ENCODE measurements around the gene LMTK2.

Gene LMTK2

DNA sequence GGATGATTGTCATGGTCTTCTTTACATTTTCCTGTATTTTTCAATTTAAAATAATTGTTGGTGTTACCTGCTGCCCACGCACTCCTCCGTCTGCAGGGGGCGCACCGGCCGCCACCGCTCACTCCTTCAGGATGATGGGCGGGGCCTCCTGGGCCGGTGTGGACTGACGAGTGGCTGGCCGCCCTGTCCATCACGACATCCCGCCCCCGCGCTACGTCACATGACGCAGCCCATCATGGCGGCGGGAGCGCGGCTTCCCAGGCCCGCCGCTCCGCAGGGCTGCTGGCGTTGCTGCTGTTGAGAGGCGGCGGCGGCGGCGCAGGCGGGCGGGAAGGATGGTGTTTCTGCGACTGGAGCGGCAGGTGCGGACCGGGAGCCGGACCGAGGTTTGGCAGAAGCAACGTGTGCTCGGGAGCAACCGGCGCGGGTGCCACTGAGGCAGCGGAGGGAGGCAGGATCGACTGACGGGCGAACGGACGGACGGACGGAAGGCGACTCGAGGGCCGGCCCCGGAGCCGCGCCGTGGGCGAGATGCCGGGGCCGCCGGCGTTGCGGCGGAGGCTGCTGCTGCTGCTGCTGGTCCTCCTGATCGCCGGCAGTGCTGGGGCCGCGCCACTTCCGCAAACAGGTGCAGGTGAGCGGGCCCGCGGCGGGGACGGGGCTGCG lies at the start of gene LMTK2:
Gene LMTK2 (plus strand): TSS at position 216 of the 666 bp plus-strand sequence. CDS start 316 bp downstream, at position 532.
- peak; percentile 96 for DNase-seq

DNA sequence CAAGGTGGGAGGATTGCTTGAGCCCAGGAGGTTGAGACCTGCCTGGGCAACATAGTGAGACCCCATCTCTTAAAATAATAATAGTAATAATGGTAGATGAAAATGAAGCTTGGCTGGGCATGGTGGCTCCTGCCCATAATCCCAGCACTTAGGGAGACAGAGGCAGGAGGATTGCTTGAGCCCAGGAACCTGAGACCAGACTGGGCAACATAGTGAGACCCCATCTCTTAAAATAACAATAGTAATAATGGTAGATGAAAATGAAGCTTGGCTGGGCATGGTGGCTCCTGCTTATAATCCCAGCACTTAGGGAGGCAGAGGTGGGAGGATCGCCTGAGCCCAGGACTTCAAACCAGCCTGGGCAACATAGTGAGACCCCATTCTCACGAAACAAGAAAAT lies 49.5 kb upstream of the LMTK2 start:
- no peak for DNase-seq

DNA sequence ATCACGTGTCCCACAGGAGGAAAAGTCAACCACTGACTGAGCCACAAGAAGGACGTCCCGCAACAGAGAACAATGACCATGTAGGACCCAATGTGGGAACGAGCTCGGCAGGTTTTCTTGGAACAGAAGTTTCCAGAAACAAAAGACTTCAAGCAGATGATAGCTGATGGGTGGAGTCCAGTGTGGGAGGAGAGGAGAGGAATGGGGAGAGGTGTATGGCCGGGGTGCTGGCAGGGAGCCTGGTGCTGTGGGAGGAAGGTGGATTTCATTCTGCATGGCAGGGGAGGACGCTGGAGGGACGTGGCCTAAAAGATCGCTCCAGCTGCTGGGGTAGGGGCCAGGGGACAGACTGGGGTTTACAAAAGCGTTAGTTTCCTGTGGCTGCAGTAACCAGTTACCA lies 48.5 kb upstream of the LMTK2 start:
- no peak for DNase-seq

DNA sequence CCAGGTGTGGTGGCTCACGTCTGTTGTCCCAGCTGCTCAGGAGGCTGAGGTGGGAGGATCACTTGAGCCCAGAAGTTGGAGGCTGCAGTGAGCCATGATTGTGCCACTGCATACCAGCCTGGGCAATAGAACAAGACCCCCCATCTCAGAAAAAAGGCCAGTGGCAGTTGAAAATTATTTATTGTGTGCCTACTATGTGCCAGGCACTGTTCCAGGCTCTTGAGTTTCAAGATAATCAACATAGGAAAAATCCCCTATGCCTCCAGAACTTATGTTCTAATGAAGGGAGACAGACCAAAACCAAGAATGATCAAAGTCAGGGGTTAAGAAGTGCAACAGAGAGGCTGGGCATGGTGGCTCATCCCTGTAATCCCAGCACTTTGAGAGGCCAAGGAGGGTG lies 42.4 kb upstream of the LMTK2 start:
- DNase-seq, result no peak

DNA sequence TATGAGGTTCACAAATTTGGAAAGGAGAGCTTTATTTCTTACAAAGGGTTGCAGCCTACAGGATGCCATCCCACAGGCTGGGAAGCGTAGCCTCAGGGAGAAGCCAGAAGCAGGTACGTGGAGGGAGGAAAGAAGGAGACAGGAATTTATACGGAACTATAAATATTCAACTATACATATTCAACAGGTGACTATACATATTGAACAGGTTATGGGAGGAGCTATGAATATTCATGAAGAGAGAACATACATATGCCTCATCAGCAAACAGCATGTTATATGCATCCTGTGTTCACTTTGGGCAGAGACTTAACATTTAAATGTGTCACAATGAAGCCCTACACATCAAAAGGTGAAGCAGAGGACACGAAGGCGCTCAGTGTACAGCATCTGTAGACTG lies 40.5 kb upstream of the LMTK2 start:
- no peak for DNase-seq

DNA sequence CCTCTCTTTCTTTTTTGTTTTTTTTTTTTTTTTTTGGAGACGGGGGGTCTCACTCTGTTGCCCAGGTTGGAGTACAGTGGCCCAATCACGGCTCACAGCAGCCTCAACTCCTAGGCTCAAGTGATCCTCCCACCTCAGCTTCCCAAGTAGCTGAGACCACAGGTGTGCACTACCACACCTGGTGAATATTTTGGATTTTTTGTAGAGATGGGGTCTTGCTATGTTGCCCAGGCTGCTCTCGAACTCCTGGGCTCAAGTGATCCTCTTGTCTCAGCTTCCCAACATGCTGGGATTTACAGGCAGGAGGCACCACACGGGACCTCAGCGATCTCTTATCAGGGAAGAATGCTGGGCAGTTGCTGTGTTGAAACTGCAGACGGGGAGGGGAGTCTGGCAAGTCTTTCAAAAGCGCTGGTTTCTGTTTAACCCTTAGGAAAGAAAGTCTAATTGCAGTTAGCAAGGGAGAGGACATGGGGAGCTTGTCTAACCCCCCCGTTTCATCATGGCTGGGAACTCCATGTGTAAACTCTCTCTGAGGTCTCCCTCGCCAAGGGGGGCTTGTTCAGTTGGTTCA lies 39.6 kb upstream of the LMTK2 start:
- no peak for DNase-seq

DNA sequence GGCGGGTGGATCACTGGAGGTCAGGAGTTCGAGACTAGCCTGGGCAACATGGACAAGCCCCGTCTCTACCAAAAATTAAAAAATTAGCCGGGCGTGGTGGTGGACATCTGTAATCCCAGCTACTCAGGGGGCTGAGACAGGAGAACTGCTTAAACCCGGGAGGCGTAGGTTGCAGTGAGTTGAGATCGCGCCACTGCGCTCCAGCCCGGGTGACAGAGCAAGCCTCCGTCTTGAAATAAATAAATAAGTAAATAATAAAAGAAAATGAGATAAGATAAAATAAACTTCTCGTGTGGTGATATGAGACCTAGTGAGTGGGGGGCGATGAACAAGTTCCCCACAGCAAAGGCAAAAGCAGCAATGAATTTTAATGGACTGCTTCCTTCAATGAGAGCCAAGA lies 33.6 kb upstream of the LMTK2 start:
- DNase-seq, result no peak

DNA sequence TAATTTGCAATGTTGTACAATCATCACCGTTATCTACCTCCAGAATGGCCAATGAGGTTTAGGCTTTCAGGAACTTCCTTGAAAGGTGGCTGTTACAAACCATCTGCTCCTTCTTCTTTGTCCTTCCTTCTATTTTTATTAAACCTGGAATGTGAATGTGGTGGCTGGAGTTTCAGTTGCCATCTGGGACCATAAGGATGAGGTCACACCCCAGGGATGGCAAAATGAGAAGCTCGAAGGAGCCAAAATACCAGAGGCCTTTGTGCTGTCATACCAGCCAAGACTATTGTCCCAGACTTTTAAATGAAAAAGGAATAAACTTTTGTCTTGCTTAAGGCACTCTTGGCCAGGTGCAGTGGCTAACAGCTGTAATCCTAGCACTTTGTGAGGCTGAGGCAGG lies 30.9 kb upstream of the LMTK2 start:
- DNase-seq, result no peak

DNA sequence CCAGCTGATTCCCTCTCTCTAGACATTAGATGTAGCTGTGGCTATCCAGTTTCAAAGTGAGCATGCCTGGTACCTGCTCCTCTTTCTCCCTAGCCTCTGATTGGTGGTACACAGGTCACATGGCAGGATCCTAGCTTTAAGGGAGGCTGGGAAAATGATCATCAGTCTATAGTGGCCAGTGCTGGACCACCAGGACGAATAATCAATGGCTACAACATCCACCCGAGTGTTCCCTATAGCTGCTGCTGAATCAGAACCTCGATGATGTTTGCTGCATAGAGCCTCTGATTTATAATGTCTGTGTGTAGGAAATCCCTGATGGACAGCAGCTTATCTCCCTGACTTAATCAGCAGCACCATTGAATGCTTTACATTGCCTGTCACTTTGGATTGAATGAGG lies 28.9 kb upstream of the LMTK2 start:
- no peak for DNase-seq

DNA sequence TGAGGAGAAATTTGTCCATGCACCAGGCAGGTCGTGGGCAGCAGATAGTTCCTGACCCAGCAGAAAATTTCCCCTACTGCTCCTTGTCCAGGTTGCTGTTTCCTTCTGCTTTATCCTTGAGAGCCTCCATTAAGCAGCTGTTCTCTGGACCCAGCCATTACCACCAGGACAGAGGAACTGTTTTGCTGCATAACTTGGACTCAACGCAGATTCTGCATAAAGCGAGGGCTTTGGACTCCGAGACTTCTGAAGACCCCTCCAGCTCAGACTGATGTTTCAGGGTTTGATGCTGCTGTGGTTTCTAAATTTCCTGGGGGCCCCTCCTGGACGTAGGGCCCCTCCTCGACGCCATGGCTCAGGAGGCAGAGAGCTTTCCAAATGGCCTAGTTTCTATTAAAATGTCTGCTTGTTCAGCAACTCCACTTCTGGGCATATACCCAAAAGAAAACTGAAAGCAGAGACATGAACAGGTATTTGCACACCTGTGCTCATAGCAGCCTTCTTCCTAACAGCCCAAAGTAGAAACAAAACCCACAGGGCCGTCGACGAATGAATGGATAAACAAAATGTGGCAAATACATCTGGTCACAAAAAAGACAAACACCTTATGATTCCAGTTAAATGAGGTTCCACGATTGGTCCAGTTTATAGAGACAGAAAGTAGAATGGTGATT lies 28.3 kb upstream of the LMTK2 start:
- DNase-seq, result no peak

DNA sequence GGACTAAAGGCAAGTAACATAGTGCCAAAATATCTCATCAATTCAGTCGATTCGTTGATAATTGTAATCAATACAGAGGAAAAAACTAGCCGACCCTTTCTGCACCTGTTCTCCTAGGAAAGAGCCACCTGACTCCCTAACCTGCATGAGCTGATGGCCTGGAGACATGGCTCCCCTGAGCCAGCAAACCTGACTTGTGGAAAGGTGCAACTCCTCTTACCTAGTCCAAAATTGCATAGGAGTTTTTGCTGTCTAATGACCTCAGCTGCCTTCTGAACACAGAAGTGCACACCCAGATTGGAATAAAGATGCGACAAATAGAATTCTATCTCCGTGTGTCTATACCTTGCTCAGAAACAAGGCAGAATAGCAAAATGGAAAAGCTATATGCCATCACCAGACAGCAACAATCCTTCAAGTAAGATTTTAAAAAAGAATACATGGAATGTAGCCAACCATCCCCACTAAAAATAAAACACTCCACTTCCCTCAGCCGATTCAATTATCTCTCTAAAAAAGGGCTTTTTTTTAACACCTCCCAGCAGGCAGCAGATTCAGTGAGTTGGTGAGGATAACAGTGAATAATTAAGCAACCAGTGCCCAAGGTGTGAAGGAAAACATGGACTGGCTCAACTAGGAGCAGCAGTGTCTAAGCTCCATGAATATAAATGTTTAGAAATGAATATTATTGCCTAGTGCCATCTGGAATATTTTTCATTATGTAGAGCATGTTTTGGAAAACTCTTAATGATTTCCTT lies 26.6 kb upstream of the LMTK2 start:
- DNase-seq, result no peak

DNA sequence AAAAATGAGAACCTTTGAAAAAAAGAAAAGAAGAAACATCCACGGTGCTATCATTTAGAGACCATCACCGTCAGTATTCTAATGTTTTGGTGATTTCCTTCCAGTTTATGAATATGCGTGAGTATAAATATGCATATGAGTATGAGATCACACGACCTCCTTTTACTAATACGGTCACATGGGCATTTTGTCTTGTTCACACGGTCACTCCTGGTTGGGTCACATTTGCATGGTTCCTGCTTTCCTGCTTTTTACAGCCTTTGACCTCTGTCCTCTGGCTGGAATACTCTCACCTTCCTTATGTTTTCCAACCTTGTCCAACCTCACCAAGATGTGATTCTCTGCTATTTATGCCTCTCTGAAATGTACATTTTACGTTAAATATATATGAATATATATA lies 25.3 kb upstream of the LMTK2 start:
- DNase-seq, result no peak

DNA sequence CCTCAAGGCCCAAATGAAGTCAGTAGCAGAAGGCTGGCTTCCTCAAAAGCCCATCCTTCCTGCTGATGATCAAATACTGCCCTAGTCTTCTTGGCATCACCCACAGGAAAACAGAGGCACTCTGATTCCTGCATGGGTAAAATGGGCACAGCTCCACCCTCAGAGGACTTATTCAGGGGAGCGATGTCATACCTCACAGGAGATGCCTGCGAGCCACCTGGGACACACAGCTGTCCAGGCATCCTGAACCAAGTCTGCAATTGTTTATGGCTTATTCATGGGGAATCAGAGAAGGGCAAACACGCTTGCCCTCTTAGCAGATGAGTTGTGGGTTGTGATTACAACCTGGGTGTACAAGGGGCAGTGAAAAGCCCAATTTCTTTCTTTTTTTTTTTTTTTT lies 22.0 kb upstream of the LMTK2 start:
- no peak for DNase-seq

DNA sequence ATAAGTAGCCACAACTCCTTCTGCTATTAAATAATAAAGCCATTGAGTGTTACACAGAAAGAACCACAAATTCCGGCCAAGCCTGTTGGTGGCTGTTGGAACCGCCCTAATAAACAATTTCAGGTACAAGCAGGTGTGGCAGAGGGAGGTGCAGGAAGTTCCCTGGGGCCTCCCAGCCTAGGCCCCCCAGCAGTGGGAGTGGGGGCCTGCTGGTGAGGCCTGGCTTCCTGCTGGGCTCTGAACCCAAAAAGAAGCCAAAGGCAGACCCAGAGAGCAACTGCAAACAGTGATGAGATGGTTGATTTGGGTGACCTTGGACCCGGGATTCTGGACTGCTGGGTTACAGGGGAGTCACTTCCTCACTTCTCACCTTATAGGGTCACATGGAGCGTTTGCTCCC lies 21.0 kb upstream of the LMTK2 start:
- DNase-seq, result no peak

DNA sequence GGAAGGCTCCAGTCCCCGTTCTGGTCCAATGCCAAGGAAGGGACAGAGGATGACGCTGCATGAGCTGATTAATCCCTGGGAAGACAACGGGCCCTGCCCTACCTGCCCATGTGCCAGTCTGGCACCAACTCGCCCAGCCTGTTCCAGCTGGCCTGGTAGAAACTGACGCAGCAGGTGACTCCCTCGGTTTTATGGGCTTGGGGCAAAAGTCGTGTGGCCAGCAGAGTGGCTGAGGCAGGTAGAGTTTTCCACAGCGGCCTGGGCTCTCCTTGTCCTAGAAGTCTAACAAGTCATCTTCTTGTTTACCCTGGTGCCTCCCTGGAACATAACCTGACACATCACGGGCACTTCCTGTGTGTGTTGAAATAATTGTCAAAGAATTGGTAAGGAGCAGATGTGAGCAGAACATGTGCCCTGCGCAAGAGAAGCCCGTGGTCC lies 20.4 kb upstream of the LMTK2 start:
- no peak for DNase-seq

DNA sequence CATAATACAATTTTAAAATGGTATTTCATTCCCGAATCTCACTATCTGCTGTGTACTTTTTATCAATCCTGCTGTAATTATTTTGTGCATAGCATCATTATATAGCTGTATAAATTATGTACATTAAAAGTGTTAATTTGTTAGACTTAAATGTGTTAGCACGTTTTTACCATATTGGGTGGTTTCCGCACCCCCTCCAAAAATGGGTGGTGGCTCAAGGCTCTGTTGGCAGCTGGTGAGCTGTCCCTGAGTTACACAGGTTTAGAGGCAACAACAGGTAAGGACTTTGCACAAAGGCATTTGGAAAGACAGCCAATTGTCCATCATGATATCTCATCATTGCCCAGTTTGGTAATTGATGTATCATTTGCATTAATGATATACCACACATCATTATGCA lies 18.6 kb upstream of the LMTK2 start:
- DNase-seq, result no peak

DNA sequence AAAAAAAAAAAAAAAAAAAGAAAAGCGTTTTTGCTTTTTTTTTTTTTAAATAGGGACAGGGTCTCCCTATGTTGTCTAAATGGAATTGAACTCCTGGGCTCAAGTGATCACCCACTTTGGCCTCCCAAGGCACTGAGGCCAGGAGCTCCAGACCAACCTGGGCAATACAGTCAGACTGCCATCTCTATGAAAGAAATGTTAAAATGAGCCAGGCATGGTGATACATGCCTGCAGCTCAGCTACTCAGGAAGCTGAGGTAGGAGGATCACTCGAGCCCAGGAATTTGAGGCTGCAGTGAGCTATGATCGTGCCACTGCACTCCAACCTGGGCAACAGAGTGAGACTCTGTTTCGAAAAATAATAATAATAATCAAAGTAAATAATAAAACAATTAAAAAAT lies 16.5 kb upstream of the LMTK2 start:
- DNase-seq, result no peak

DNA sequence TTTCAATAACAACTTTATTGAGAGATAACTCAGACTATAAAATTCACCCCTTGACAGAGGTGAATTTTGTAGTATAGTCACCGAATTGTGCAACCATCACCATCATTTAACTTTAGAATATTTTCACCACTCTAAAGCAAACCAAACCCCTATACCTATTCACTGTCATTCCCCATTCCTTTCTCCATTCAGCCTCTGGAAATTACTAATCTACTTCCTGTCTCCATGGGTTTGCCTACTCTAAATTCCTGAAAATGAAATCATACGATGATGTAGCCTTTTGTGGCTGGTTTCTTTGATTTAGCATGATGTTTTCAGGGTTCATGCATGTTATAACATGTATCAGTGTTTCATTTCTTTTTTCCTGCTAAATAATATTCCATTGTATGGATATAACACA lies 15.6 kb upstream of the LMTK2 start:
- no peak for DNase-seq

DNA sequence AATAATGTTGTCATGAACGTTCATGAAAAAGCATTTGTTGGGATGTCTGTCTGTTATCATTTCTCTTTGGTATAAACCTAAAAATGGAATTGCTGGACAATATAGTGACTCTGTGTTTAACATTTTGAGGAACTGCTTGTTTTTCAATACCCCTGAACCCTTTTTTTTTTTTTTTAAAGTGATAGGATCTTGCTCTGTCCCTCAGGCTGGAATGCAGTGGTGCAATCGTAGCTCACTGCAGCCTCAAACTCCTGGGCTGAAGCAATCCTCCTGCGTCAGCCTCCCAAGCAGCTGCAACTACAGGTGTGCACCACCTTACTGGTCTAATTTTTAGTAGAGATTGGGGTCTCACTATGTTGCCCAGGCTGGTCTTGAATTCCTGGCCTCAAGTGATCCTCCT lies 15.1 kb upstream of the LMTK2 start:
- DNase-seq, result no peak

DNA sequence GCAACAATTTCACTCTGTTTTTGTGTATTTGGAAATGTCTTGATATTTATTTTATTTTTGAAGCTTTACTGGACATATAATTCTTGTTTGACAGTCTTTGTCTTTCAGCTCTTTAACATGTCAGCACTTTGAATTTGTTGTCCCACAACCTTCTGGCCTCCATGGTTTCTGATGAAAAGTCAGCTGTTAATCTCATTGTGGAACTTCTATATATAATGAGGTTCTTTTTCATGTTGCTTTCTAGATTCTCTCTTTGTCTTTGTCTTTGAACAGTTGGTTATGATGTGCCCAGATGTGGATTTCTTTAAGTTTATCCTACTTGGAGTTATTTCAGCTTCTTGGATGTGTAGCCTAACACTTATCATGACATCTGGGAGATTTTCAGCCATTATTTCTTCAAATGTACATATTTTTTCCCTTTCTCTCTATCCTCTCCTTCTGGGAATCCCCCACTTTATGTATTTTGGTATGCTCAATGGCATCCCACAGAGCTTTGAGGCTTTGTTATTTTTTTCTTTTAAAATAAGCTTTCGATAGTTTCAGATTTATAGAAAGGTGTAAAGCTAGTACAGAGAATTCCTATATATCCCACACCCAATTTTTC lies 9.5 kb upstream of the LMTK2 start:
- peak; percentile 10 for DNase-seq

DNA sequence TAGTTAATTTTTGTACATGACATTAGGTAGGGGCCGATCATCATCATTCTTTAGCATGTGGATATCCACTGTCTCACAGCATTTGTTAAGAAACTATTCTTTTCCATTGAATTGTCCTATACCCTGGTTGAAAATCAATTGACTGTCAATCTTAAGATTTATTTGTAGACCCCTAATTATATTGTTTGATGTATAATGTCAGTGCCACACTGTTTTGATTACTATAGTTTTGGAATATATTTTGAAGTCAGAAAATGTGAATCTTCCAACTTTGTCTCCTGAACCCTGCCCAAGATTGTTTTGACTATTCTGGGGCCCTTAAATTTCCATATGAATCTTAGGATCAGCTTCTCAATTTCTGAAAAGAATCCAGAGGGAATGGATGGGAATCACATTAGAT lies 6.6 kb upstream of the LMTK2 start:
- no peak for DNase-seq

DNA sequence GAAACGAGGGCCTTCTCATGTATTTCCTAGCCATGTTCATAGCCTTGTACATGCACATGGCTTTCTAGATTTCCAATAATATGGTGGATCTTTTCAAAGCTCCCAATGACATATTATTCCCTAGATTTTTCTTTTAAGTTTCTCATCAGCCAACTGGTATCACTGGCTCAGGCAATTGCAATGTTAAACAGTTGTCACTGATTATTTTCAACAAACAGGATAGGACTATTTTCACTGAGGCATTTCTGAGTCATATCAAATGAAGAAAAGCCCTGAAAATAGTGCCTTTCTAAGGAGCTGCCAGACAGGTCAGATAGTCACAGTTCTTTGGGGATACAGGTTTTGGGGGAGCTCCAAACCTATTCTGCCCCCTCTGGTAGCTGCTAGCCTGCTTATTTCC lies 4.5 kb upstream of the LMTK2 start:
- DNase-seq, result no peak

DNA sequence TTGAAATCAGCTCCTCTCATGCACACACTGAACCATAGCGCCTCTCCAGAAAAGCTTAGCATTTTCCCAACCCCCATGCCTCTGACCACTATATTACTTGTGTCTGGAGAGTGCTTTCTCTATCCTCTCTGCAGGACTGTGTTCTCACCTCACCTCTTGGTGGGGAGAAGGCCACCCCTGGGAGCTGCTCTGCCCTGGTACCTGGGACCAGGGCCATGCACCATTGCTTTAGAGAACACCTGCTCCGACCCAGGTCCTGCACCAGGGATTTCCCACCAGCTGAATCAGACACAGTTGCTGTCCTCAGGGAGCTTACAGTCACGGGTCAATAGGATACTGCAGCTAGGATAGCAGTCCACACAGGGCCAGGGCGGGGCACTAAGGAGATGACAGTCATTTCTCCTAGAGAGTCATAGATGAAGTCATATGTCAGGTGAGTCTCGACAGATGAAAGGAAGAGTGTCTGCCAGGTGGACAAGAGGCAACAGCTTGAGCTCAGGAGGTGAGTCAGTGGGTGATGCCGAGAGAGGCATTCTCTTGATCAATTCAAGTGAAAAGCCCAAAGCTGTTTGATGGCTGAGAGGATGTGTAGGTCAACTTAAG lies 619 bp upstream of the LMTK2 start:
- no peak for DNase-seq

Measured in hematopoietic multipotent progenitor cell treated with erythropoietin and hydrocortisone succinate and interleukin-3 and kit ligand, for 6 days (in vitro differentiated cells).